Endometrial microvascular endothelial cells (primary cell): Measurements from ENCODE around the gene SLC38A8. TPM values are rescaled to one million over a fixed set of nuclear protein-coding genes. Genes with fewer than 3 reads are reported as not detected.

Experiments used
- in situ Hi-C: cut with HindIII; loops from 2 replicates; pipeline ENCODE4 v1.10.0; 2017; ENCODE audit warnings: low sequenced_read_pairs, low pct_unique_long_range_greater_than_20kb; ENCODE audit errors: inconsistent ontology term
- total RNA-seq: library from RNA; depleted of rRNA; stranded (reverse); fragments of >200 nt; gene quantifications from one replicate; pipeline ENCODE4 v1.2.3, GENCODE V29; 2015; ENCODE audit errors: inconsistent ontology term

Gene SLC38A8
- total RNA-seq, 1 donor from 2014 or later = not detected

GRCh38 chr16:84053237-84053636, 10.6 kb upstream of the SLC38A8 start:
- in situ Hi-C loops = no loop called here

- in situ Hi-C loops = no loop called here
Observed at GRCh38 chr16:84052071-84052622, 9.6 kb upstream of the SLC38A8 start.

- in situ Hi-C loops = no loop called here
Observed at GRCh38 chr16:84050316-84050715, 7.7 kb upstream of the SLC38A8 start.

GRCh38 chr16:84049403-84050060, 6.9 kb upstream of the SLC38A8 start:
- in situ Hi-C loops = no loop called here

DNA sequence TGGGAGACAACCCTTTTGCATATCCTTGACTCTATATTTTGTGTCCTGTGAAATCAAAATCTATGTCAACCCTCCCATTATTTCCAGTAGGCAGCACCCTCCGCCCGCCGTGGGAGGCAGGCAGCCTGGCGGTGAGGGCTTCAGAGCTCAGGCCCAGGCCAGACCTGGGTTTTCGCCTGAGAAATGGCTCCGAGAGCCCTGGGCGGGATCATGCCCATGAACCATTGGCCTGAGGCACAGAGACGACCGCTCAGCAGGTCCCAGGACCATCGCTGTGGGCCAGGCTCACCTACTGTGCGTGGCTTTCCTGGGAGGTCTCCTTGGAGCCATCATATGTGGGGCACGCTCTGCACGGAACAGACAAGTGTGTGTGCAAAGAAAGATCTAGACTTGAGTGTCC, 6.3 kb upstream of the SLC38A8 start:
- in situ Hi-C loops = no loop called here

DNA sequence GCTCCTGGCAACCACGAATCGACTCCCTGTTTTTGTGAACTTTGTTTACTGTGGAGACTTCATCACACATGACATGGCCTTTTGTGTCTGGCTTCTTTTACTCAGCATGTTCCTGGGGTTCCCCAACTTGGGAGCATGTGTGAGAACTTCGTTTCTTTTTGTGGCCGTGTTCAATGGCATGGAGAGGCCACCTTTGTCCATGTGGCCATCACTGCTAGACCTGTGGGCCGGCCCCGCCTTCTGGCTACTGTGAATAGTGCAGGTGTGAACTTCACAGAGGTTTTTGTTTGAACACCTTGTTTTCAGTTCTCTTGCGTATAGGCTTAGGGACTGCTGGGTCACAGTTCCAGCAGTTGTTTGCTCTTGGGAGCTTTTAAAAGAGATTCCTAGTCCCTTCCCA, 5.7 kb upstream of the SLC38A8 start:
- in situ Hi-C loops = no loop called here

- in situ Hi-C loops = no loop called here
Observed at GRCh38 chr16:84047626-84048025, 5.0 kb upstream of the SLC38A8 start.

- in situ Hi-C loops = no loop called here
Observed at GRCh38 chr16:84047206-84047605, 4.6 kb upstream of the SLC38A8 start.

GRCh38 chr16:84045818-84046470, 3.3 kb upstream of the SLC38A8 start:
- in situ Hi-C loops = no loop called here

- in situ Hi-C loops = no loop called here
Observed at GRCh38 chr16:84045001-84045817, 2.6 kb upstream of the SLC38A8 start.

- in situ Hi-C loops = no loop called here
Observed at GRCh38 chr16:84044118-84044488, 1.5 kb upstream of the SLC38A8 start.

DNA sequence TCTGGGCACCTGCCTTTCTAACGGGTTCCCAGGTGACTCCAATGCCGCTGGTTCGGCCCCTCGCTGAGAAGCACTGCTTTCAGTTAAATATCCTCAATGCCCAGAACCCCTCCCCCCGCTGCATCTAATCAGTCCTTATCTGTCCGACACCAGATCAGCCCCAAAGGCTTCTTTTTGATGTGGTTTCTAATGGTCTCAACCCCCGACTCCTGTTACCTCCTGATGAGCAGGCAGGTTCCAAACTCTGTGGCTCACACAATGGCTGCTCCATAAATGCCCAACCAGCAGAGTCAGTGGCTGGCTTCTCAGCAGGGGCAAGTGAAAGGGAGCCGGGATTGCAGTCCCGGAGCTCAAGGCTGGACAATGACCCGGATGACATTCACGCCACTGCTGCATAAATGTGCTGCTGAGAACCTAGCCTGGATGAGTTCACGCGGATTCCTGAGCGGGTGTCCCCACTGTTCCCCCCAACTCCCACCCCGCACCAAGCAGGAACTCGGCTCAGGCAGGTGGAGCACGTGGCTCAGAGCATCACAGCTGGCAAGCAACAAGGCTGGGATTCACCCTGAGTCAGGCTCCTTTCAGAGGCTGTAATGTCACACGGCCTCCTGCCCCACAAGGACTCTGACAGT, 1.0 kb upstream of the SLC38A8 start:
- in situ Hi-C loops = no loop called here

GRCh38 chr16:84042879-84043485, 387 bp upstream of the SLC38A8 start:
- in situ Hi-C loops = no loop called here

- in situ Hi-C loops = no loop called here
Observed at GRCh38 chr16:84041881-84042280, 714 bp downstream of the SLC38A8 start.

DNA sequence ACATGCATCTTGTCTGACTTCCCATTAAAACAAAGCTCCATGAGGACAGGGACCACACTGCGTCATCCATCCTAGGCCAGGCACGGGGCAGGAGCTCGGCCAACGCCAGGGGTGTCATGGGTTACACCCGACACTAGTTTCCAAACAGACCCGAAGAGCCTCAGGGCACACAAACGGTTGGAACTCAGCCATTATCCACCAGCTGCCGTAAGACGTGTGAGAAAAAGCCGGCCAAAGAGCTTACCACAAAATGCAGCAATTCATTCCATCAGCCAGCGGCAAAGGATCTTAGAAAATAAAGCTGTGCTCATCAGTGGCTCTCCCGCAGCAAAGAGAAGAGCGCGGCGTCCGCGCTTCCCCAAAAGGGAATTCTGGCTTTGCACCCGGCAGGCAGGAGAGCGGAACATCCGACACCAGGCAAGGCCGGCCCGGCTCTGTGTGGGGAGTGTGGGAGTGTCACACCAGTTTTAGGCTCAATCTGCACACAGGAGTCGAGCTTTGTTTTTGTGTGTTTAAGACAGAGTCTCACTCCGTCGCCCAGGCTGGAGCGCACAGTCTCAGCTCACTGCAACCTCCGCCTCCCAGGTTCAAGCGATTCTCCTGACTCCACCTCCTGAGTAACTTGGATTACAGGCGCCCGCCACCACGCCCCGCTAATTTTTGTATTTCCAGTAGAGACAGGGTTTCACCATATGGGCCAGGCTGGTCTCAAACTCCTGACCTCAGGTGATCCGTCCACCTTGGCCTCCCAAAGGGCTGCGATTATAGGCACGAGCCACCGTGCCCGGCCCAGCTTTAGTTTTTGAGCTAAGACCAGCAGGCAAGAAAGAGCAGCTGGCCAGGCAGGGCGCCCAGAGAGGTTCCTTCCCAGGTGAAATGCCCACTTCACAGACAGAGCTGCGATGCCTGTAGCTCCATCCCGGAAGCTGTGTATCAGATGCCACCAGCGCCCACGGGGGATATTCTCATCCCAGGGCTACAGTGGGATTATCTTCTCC, 1.5 kb downstream of the SLC38A8 start:
- in situ Hi-C loops = no loop called here

- in situ Hi-C loops = no loop called here
Observed at GRCh38 chr16:84040226-84040822, 2.3 kb downstream of the SLC38A8 start.

DNA sequence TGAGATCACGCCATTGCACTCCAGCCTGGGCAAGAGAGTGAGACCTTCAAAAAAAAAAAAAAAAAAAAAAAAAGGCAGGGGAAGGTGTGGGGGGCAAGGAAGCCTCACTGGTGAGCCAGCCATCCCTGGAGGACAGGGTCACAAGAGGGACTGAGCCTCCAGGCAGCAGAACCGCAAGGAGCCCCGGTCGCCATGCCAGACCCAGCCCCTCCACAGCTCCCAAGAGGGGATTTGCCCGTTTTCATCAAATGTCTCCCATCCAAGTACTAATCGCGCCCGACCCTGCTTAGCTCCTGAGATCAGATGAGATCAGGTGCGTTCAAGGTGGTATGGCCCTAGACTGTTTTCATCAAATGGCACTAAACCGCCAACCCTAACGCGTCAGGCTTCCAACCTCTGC, 2.9 kb downstream of the SLC38A8 start:
- in situ Hi-C loops = no loop called here
